H1 (cell line): ENCODE data around the gene ARL5A. TPM values are rescaled to one million over a fixed set of nuclear protein-coding genes. Genes with fewer than 3 reads are reported as not detected.

ENCODE experiments used
- CTCF ChIA-PET: fragments of 300-600 bp; sonication (Branson Sonifier 250); formaldehyde crosslinking; loops from one replicate; lab custom pipeline; 2021; ENCODE audit not compliant: partially characterized antibody; lab: Charles Lee
- POLR2A ChIA-PET: fragments of 300-600 bp; sonication (Branson Sonifier 250); formaldehyde crosslinking; loops from one replicate; lab custom pipeline; 2021; ENCODE audit warnings: inconsistent platforms; ENCODE audit not compliant: partially characterized antibody; lab: Charles Lee
- DNase-seq, 2 experiments: peaks; one replicate each; pipeline versions ENCODE4 v3.0.0 to v3.0.0-alpha.2; 2010 to 2022; ENCODE audit warnings: low spot score in 2 of 2, low read depth in 1 of 2, mixed read lengths in 1 of 2
- FAIRE-seq: peaks from 2 replicates; lab custom pipeline; 2011; peaks lifted over from hg19 to GRCh38; lab: Jason Lieb, UNC
- H2AFZ ChIP-seq: 2 replicates; pipeline ENCODE4 v1.8.1; 2012; ENCODE audit warnings: low read length, inconsistent platforms
- H2AK5ac ChIP-seq: 2 replicates; pipeline ENCODE4 v1.6.1; 2013; ENCODE audit warnings: low read depth, low read length
- H2BK120ac ChIP-seq: replicated peaks from 2 replicates; pipeline ENCODE3; 2013; ENCODE audit warnings: low read depth, low read length, inconsistent platforms
- H2BK12ac ChIP-seq: 2 replicates; pipeline ENCODE4 v1.6.1; 2013; ENCODE audit warnings: low read depth, low read length
- H2BK15ac ChIP-seq: 2 replicates; pipeline ENCODE4 v1.6.1; 2013; ENCODE audit warnings: low read length
- H2BK20ac ChIP-seq: 2 replicates; pipeline ENCODE4 v1.6.1; 2013; ENCODE audit warnings: low read length
- H2BK5ac ChIP-seq: 2 replicates; pipeline ENCODE4 v1.6.1; 2013; ENCODE audit warnings: low read depth, low read length
- H3K14ac ChIP-seq: 2 replicates; pipeline ENCODE4 v1.6.1; 2013; ENCODE audit warnings: inconsistent platforms; ENCODE audit not compliant: insufficient read length
- H3K18ac ChIP-seq: 2 replicates; pipeline ENCODE4 v1.6.1; 2013; ENCODE audit warnings: low read length; ENCODE audit errors: extremely low read depth
- H3K23ac ChIP-seq: 2 replicates; pipeline ENCODE4 v1.6.1; 2013; ENCODE audit warnings: inconsistent platforms; ENCODE audit not compliant: insufficient read length
- H3K23me2 ChIP-seq: 2 replicates; pipeline ENCODE4 v1.6.1; 2013; ENCODE audit warnings: low read depth, low read length
- H3K27ac ChIP-seq: 2 replicates; pipeline ENCODE4 v1.6.1; 2011; ENCODE audit warnings: low read depth, low read length, inconsistent platforms
- H3K27me3 ChIP-seq, 4 experiments: replicated peaks in 1 of 4; 1 replicate in 1 of 4; 2 replicates in 3 of 4; pipeline versions ENCODE4 v1.6.1 to v1.8.1; 2011 to 2013; ENCODE audit warnings: low read length in 3 of 4, mild to moderate bottlenecking in 3 of 4, inconsistent platforms in 2 of 4, mixed read lengths in 2 of 4, moderate library complexity in 1 of 4; ENCODE audit not compliant: control insufficient read depth in 3 of 4, insufficient read depth in 3 of 4; ENCODE audit errors: extremely low read depth in 1 of 4
- H3K36me3 ChIP-seq, 4 experiments: 2 replicates each; pipeline versions ENCODE4 v1.6.1 to v1.8.1; 2011 to 2013; ENCODE audit warnings: mild to moderate bottlenecking in 4 of 4, low read length in 3 of 4, moderate library complexity in 2 of 4, control low read depth in 1 of 4, inconsistent platforms in 1 of 4; ENCODE audit not compliant: insufficient read depth in 4 of 4, control insufficient read depth in 2 of 4
- H3K4ac ChIP-seq: replicated peaks from 2 replicates; pipeline ENCODE3; 2013; ENCODE audit warnings: low read length, low read depth, mixed read lengths, inconsistent platforms; ENCODE audit not compliant: insufficient read length
- H3K4me1 ChIP-seq, 4 experiments: replicated peaks in 1 of 4; 1 replicate in 1 of 4; 2 replicates in 3 of 4; pipeline versions ENCODE4 v1.6.1 to v1.8.1; 2011 to 2013; ENCODE audit warnings: low read length in 3 of 4, inconsistent platforms in 2 of 4, mixed read lengths in 1 of 4; ENCODE audit not compliant: insufficient read depth in 4 of 4, control insufficient read depth in 3 of 4
- H3K4me2 ChIP-seq, 2 experiments: 2 replicates each; pipeline versions ENCODE4 v1.6.1 to v1.8.1; 2011 to 2013; ENCODE audit warnings: low read depth in 2 of 2, low read length in 2 of 2, control low read depth in 1 of 2, inconsistent platforms in 1 of 2, mild to moderate bottlenecking in 1 of 2; ENCODE audit not compliant: insufficient read depth in 1 of 2
- H3K4me3 ChIP-seq, 4 experiments: fragments of 200-600, 300-600 bp in 1 of 4; sonication (generic), shearing (Covaris generic), sonication (Bioruptor Twin) in 1 of 4; 2 replicates each; pipeline versions ENCODE4 v1.5.1 to v1.8.1; 2011 to 2016; ENCODE audit warnings: low read length in 4 of 4, low read depth in 3 of 4, control low read depth in 2 of 4, inconsistent platforms in 2 of 4, mild to moderate bottlenecking in 2 of 4, mixed read lengths in 1 of 4, moderate library complexity in 1 of 4; ENCODE audit not compliant: insufficient read depth in 2 of 4; ENCODE audit errors: extremely low read depth in 1 of 4
- H3K56ac ChIP-seq: replicated peaks from 2 replicates; pipeline ENCODE3; 2013; ENCODE audit warnings: low read depth, mild to moderate bottlenecking, mixed read lengths, low read length, inconsistent platforms; ENCODE audit not compliant: insufficient read length
- H3K79me1 ChIP-seq: 2 replicates; pipeline ENCODE4 v1.6.1; 2013; ENCODE audit warnings: low read depth, low read length, control low read depth
- H3K79me2 ChIP-seq, 2 experiments: 2 replicates each; pipeline versions ENCODE4 v1.6.1 to v1.8.1; 2012 to 2013; ENCODE audit warnings: low read length in 2 of 2, mild to moderate bottlenecking in 2 of 2, inconsistent platforms in 1 of 2; ENCODE audit not compliant: insufficient read depth in 2 of 2, control insufficient read depth in 1 of 2
- H3K9ac ChIP-seq, 4 experiments: replicated peaks in 1 of 4; 1 replicate in 1 of 4; 2 replicates in 3 of 4; pipeline versions ENCODE4 v1.6.1 to v1.8.1; 2011 to 2013; ENCODE audit warnings: low read depth in 3 of 4, low read length in 3 of 4, control low read depth in 2 of 4, mild to moderate bottlenecking in 2 of 4, moderate library complexity in 2 of 4, inconsistent platforms in 1 of 4; ENCODE audit errors: extremely low read depth in 1 of 4
- H3K9me3 ChIP-seq, 2 experiments: 2 replicates each; pipeline versions ENCODE4 v1.6.1 to v1.8.1; 2012 to 2013; ENCODE audit warnings: mild to moderate bottlenecking in 2 of 2, moderate library complexity in 2 of 2, control low read depth in 1 of 2, inconsistent platforms in 1 of 2, low read depth in 1 of 2, low read length in 1 of 2, mixed read lengths in 1 of 2; ENCODE audit not compliant: insufficient read depth in 2 of 2
- H4K20me1 ChIP-seq, 2 experiments: replicated peaks in 1 of 2; 2 replicates each; pipeline versions ENCODE3 to v1.8.1; 2011 to 2013; ENCODE audit warnings: inconsistent platforms in 2 of 2, low read length in 2 of 2, mild to moderate bottlenecking in 1 of 2; ENCODE audit not compliant: insufficient read depth in 2 of 2, control insufficient read depth in 1 of 2
- H4K5ac ChIP-seq: 2 replicates; pipeline ENCODE4 v1.6.1; 2013; ENCODE audit warnings: low read length, low read depth, mixed read lengths, inconsistent platforms; ENCODE audit not compliant: insufficient read length
- H4K8ac ChIP-seq: 2 replicates; pipeline ENCODE4 v1.8.0; 2013; ENCODE audit warnings: mild to moderate bottlenecking, moderate library complexity, low read length, inconsistent platforms; ENCODE audit not compliant: insufficient read depth; ENCODE audit errors: extremely low read depth
- H4K91ac ChIP-seq: replicated peaks from 2 replicates; pipeline ENCODE3; 2013; ENCODE audit warnings: low read length, mixed read lengths, inconsistent platforms; ENCODE audit not compliant: insufficient read length
- KDM5A ChIP-seq: fragments of 200-600 bp; IDR thresholded peaks from 2 replicates; pipeline ENCODE4 v1.7.1; 2012; ENCODE audit warnings: mild to moderate bottlenecking, low read length, inconsistent platforms, mixed read lengths
- RAD21 ChIP-seq, 2 experiments: IDR thresholded peaks in 1 of 2; conservative IDR thresholded peaks in 1 of 2; 2 replicates each; pipeline ENCODE4 v1.6.1; 2011; ENCODE audit warnings: low read depth in 2 of 2, low read length in 2 of 2, improper control_type of control experiment in 1 of 2, inconsistent platforms in 1 of 2, mild to moderate bottlenecking in 1 of 2, moderate library complexity in 1 of 2
- SIX5 ChIP-seq: IDR thresholded peaks from 2 replicates; pipeline ENCODE4 v1.6.1; 2011; ENCODE audit warnings: mild to moderate bottlenecking, low read depth, low read length
- SUZ12 ChIP-seq: fragments of 200-600 bp; sonication (generic); IDR thresholded peaks from 2 replicates; pipeline ENCODE4 v1.6.1; 2012; ENCODE audit warnings: mild to moderate bottlenecking, inconsistent platforms, low read length, moderate library complexity, mixed read lengths
- WGBS, 2 experiments: shearing (Covaris generic) in 1 of 2; methylation state at CpG; one replicate each; pipeline versions ENCODE4 v1.1.6 to v1.1.7; 2013 to 2015; ENCODE audit warnings: low lambda C conversion rate in 2 of 2, mixed read lengths in 2 of 2, inconsistent platforms in 1 of 2, low coverage in 1 of 2, missing lambda C conversion rate in 1 of 2; ENCODE audit not compliant: insufficient replicate concordance in 2 of 2, insufficient coverage in 1 of 2, insufficient read length in 1 of 2; ENCODE audit errors: extremely low coverage in 1 of 2, missing lambda C conversion rate in 1 of 2; 5-methylcytosine and 5-hydroxymethylcytosine counted together
- long read RNA-seq, 2 experiments: library from RNA in 1 of 2; library from capped mRNA in 1 of 2; stranded (forward); transcript quantifications; one replicate each; pipeline ENCODE4 v2.0.0, GENCODE V29; 2021; ENCODE audit warnings: inconsistent platforms in 1 of 2
- polyA minus RNA-seq, 3 experiments: library from RNA; depleted of rRNA, polyadenylated mRNA; stranded (reverse); fragments of >200 nt; gene quantifications; 1 replicate in 2 of 3; 2 replicates in 1 of 3; pipeline ENCODE4 v1.2.3, GENCODE V29; 2011
- polyA plus RNA-seq, 7 experiments: library from polyadenylated mRNA; depleted of rRNA in 3 of 7; stranded (reverse) in 5 of 7; unstranded in 2 of 7; fragments of >200 nt in 5 of 7; fragments of 200-250 nt in 2 of 7; gene quantifications; 1 replicate in 5 of 7; 2 replicates in 1 of 7; 4 replicates in 1 of 7; pipeline versions ENCODE4 v1.2.1 to v1.2.3, GENCODE V29; 2011 to 2013; ENCODE audit warnings: missing spikeins in 2 of 7, mixed read lengths in 2 of 7
- total RNA-seq: library from RNA; stranded (reverse); fragmentation: NEBNext Ultra II Directional; extraction: Animal tissue kit (Norgen Biotek cat#: 25700); gene quantifications from 2 replicates; pipeline ENCODE4 v1.2.1, GENCODE V29; 2021
- TF ChIP-seq, protein P1 (sequence below): IDR thresholded peaks from 2 replicates; pipeline ENCODE4 v1.6.1; 2012; ENCODE audit warnings: low read length, inconsistent platforms

The ARL5A gene, protein sequence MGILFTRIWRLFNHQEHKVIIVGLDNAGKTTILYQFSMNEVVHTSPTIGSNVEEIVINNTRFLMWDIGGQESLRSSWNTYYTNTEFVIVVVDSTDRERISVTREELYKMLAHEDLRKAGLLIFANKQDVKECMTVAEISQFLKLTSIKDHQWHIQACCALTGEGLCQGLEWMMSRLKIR
- total RNA-seq: 74.8 and 86.3 TPM in 2 replicates
- 12.6 and 14.0 TPM in 2 replicates for polyA plus RNA-seq (2011; rRNA removed)
- 23.1 TPM for polyA plus RNA-seq (2011; cell fraction: cytosol; rRNA removed)
- polyA plus RNA-seq (2011; cell fraction: nucleus; rRNA removed): 16.5 TPM
- polyA plus RNA-seq (2012, experiment 1 of 2): 24.4 to 46.2 TPM (median 26.6 TPM) in 4 replicates
- polyA plus RNA-seq (2012, experiment 2 of 2): 4.0 TPM
- 49.2 TPM for polyA plus RNA-seq (2013, experiment 1 of 2)
- 50.5 TPM for polyA plus RNA-seq (2013, experiment 2 of 2)
- 30.4 and 55.5 TPM in 2 replicates for polyA minus RNA-seq (2011; rRNA and poly(A)+ RNA removed)
- 21.1 TPM for polyA minus RNA-seq (2011; cell fraction: cytosol; rRNA and poly(A)+ RNA removed)
- 64.5 TPM for polyA minus RNA-seq (2011; cell fraction: nucleus; rRNA and poly(A)+ RNA removed)
- long read RNA-seq, experiment 1, full-length matches to known transcripts: 39 of 82 reads
- long read RNA-seq, experiment 1, partial matches to known transcripts: 4 of 82 reads
- long read RNA-seq, experiment 1, other reads (novel, unspliced or antisense): 39 of 82 reads
- long read RNA-seq, experiment 2, full-length matches to known transcripts: 36 of 39 reads
- long read RNA-seq, experiment 2, partial matches to known transcripts: 0 of 39 reads
- long read RNA-seq, experiment 2, other reads (novel, unspliced or antisense): 3 of 39 reads

DNA sequence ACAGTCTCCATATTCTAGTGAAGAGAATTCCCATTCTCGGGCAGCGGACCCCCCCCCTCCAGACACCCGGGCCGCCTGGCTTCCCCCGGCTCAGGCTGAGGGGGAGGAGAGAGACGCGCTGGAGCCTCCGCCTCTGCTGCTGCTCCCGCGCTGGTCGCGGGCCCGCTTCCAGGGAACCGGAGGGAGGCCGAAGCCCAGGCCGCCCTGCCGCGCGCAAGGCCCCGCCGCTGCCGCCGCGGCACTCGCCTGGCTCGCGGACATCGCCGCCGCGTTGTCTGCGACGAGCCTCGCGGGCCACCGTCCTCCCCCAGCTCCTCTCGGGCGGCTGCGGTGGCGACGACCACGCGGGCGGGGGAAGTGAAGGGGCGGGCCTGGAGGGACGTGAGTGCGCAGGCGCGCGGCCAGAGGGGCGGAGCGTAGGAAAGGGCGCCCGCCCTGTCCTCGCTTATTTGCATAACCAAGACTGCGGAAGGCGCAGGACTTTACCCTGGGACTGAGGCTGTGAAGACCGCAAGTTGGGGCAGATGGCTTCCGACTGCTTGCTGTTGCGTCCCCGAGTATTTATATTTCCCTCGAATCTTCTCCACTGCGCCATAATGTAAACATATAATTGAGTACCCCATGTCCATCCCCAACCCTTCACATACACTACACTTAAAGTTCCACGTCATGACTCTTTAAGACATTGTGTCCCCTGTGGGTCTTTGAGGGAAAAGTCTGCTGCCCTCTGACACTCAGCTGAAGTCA is at the start of gene ARL5A:
Gene ARL5A (minus strand): TSS at position 279 of the 747 bp plus-strand sequence. CDS start 245 bp downstream, at position 34.
- Histone ChIP-seq H3K14ac (no peak within 1 kb of the TSS), H4K5ac (no peak within 1 kb of the TSS), H3K79me2 (peaks cover 14 to 47% of the 10 kb centered on the region in 2 experiments), H3K23ac (no peak within 1 kb of the TSS), H2BK120ac (no peak within 1 kb of the TSS), H2AFZ (peak within 1 kb of the TSS; percentile 94), H2BK5ac (peak within 1 kb of the TSS; percentile 40; the same call in 1 of the 2 replicates), H4K20me1 (peaks cover 8 to 9% of the 10 kb centered on the region in 2 experiments), H3K27ac (peak within 1 kb of the TSS; percentile 85), H3K4me2 (peak within 1 kb of the TSS; percentile 82 to 89), H2BK15ac (no peak within 1 kb of the TSS), H3K18ac (peak within 1 kb of the TSS; percentile 81; the same call in 1 of the 2 replicates), H2BK12ac (no peak within 1 kb of the TSS; the same call in 1 of the 2 replicates), H3K23me2 (no peaks in the 10 kb centered on the region; the same call in 1 of the 2 replicates), H3K4me1 (peaks cover 0 to 17% (median 9%) of the 10 kb centered on the region in 4 experiments; a peak in 5 of 7 replicates), H2AK5ac (peak within 1 kb of the TSS; percentile 30; the same call in 1 of the 2 replicates), H2BK20ac (no peak within 1 kb of the TSS), H3K4me3 (peak within 1 kb of the TSS; percentile 88 to 98 (median 92)), H3K36me3 (no peaks in the 10 kb centered on the region), H3K27me3 (no peaks in the 10 kb centered on the region), H4K8ac (peak within 1 kb of the TSS; percentile 96), H3K9ac (peak within 1 kb of the TSS; percentile 79 to 96 (median 89)), H4K91ac (peak within 1 kb of the TSS; percentile 8), H3K9me3 (no peaks in the 10 kb centered on the region), H3K79me1 (no peaks in the 10 kb centered on the region), H3K56ac (peak within 1 kb of the TSS; percentile 65), H3K4ac (no peak within 1 kb of the TSS)
- FAIRE-seq (peak; percentile 60), DNase-seq (peak; percentile 91 to 97)
- CTCF ChIA-PET: interaction anchor here (0.9 to 1.3 kb wide), 3 partner anchors 20 to 170 kb away, joined by 3 to 6 read pairs (median 3); no protein-coding TSS in a partner anchor
- POLR2A ChIA-PET: interaction anchor here (0.5 to 3.0 kb wide), 21 partner anchors 9 to 393 kb away, joined by 3 to 21 read pairs (median 3); no protein-coding TSS in a partner anchor
- 3% methylated on average over 18 of the region's 64 CpGs; no CpG with 5 or more reads in 1 of the 2 experiments for WGBS, 2 experiments
- TF ChIP-seq KDM5A (no peak), SUZ12 (no peak), SIX5 (no peak), RAD21 (IDR thresholded peaks at IDR 0.05 in 1 of 2, conservative IDR thresholded peaks at IDR 0.05 in 1 of 2; ENCODE audit: low read depth in 2 of 2, low read length in 2 of 2) (no peak)
- TF ChIP-seq, protein P1, sequence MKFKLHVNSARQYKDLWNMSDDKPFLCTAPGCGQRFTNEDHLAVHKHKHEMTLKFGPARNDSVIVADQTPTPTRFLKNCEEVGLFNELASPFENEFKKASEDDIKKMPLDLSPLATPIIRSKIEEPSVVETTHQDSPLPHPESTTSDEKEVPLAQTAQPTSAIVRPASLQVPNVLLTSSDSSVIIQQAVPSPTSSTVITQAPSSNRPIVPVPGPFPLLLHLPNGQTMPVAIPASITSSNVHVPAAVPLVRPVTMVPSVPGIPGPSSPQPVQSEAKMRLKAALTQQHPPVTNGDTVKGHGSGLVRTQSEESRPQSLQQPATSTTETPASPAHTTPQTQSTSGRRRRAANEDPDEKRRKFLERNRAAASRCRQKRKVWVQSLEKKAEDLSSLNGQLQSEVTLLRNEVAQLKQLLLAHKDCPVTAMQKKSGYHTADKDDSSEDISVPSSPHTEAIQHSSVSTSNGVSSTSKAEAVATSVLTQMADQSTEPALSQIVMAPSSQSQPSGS: no peak; the same call in 1 of the 2 replicates
